Hepatocyte (in vitro differentiated cells): Measurements from ENCODE around the gene SST. TPM values are rescaled to one million over a fixed set of nuclear protein-coding genes. Genes with fewer than 3 reads are reported as not detected.

Experiments
- DNase-seq: peaks from one replicate; pipeline ENCODE4 v3.0.0-alpha.2; 2016; ENCODE audit warnings: low spot score
- H2AFZ ChIP-seq: fragments of 200-600 bp; sonication (generic); 2 replicates; pipeline ENCODE4 v1.6.0; 2016; ENCODE audit warnings: antibody characterized with exemption, mild to moderate bottlenecking
- H3K27ac ChIP-seq: fragments of 200-600 bp; sonication (generic); 2 replicates; pipeline ENCODE4 v1.5.1; 2016; ENCODE audit warnings: mild to moderate bottlenecking
- H3K27me3 ChIP-seq: fragments of 200-600 bp; sonication (generic); 2 replicates; pipeline ENCODE4 v1.6.1; 2016
- H3K36me3 ChIP-seq: fragments of 200-600 bp; sonication (generic); replicated peaks from 2 replicates; pipeline ENCODE4 v1.5.1; 2016; ENCODE audit warnings: low read depth; ENCODE audit not compliant: insufficient read depth
- H3K4me1 ChIP-seq: fragments of 200-600 bp; sonication (generic); 2 replicates; pipeline ENCODE4 v1.5.1; 2016; ENCODE audit warnings: mild to moderate bottlenecking, moderate library complexity; ENCODE audit not compliant: insufficient read depth
- H3K4me2 ChIP-seq: fragments of 200-600 bp; sonication (generic); 2 replicates; pipeline ENCODE4 v1.6.0; 2016
- H3K4me3 ChIP-seq: fragments of 200-600 bp; sonication (generic); 2 replicates; pipeline ENCODE4 v1.5.1; 2016; ENCODE audit warnings: mild to moderate bottlenecking
- H3K79me2 ChIP-seq: fragments of 200-600 bp; sonication (generic); 2 replicates; pipeline ENCODE4 v1.6.0; 2017; ENCODE audit warnings: mild to moderate bottlenecking
- H3K9me2 ChIP-seq: fragments of 200-600 bp; sonication (generic); replicated peaks from 2 replicates; pipeline ENCODE4 v1.6.0; 2017; ENCODE audit warnings: mild to moderate bottlenecking; ENCODE audit not compliant: insufficient read depth
- H3K9me3 ChIP-seq: fragments of 200-600 bp; sonication (generic); 2 replicates; pipeline ENCODE4 v1.5.1; 2016; ENCODE audit warnings: low read depth, mild to moderate bottlenecking
- H4K20me1 ChIP-seq: fragments of 200-600 bp; sonication (generic); 2 replicates; pipeline ENCODE4 v1.6.0; 2016; ENCODE audit warnings: mild to moderate bottlenecking; ENCODE audit not compliant: insufficient read depth, poor library complexity, severe bottlenecking
- CTCF ChIP-seq: fragments of 200-600 bp; sonication (generic); IDR thresholded peaks from 2 replicates; pipeline ENCODE4 v1.5.1; 2016; ENCODE audit warnings: antibody characterized with exemption, mild to moderate bottlenecking; ENCODE audit not compliant: poor library complexity
- EZH2 ChIP-seq: fragments of 200-600 bp; sonication (generic); IDR thresholded peaks from 2 replicates; pipeline ENCODE4 v1.6.1; 2016; ENCODE audit warnings: antibody characterized with exemption, mild to moderate bottlenecking, borderline replicate concordance
- EZH2phosphoT487 ChIP-seq: fragments of 200-600 bp; sonication (generic); IDR thresholded peaks from one replicate; pipeline ENCODE4 v1.6.1; 2018; ENCODE audit warnings: antibody characterized with exemption, mild to moderate bottlenecking, low read depth, moderate library complexity; ENCODE audit not compliant: unreplicated experiment, severe bottlenecking
- WGBS: methylation state at CpG from one replicate; pipeline ENCODE4 v1.1.6; 2016; ENCODE audit warnings: low lambda C conversion rate; ENCODE audit errors: missing lambda C conversion rate; 5-methylcytosine and 5-hydroxymethylcytosine counted together
- polyA plus RNA-seq: library from polyadenylated mRNA; unstranded; fragments of >200 nt; fragmentation: Nextera tagmentation; extraction: Ambion mirVana; gene quantifications from 2 replicates; pipeline ENCODE4 v1.2.1, GENCODE V29; 2016
- total RNA-seq: library from RNA; depleted of rRNA; stranded (reverse); fragments of >200 nt; gene quantifications from 2 replicates; pipeline ENCODE4 v1.2.3, GENCODE V29; 2014

SST gene
- total and polyA plus RNA-seq, 2 experiments from 2014 or later, result 53.5 to 112 TPM

- TF ChIP-seq EZH2 (no peak), CTCF (no peak), EZH2phosphoT487 (no peak)
- no peak overlapping the region for H3K4me3 ChIP-seq
- H3K79me2 ChIP-seq, result no peaks in the 10 kb centered on the region
- H4K20me1 ChIP-seq, result no peaks in the 10 kb centered on the region
- DNase-seq, result no peak
- no peak overlapping the region for H3K27ac ChIP-seq
- H3K36me3 ChIP-seq, result no peaks in the 10 kb centered on the region
- WGBS, result 89% methylated on average over 5 of the region's 5 CpGs
- no peak overlapping the region for H2AFZ ChIP-seq
- H3K9me3 ChIP-seq, result no peaks in the 10 kb centered on the region
- peaks cover 18% of the 10 kb centered on the region for H3K27me3 ChIP-seq
- H3K9me2 ChIP-seq, result no peaks in the 10 kb centered on the region
- no peak overlapping the region for H3K4me2 ChIP-seq
- H3K4me1 ChIP-seq, result no peaks in the 10 kb centered on the region
Observed at GRCh38 chr3:187662848-187663409, 7.3 kb downstream of the SST start.

DNA sequence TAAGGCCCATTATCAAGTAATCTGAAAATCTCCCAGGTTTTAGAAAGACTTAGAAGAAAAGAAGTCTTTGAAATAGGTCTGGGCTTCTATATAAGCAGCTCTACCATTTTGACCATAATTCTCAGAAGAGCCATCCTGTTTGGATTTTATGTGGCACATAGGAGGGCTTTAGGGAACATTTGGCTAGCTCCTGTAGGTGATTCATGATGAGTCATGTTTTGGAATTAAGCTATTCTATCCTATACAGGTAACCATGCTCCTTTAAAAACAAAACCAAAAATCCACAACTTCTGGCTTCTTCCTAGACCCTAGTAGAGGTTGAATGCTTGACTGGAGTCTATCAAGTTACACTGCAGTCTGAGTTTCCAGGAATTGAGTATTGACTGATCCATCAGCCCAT is 8.9 kb downstream of the SST start:
- Histone ChIP-seq H3K27me3 (peaks cover 13% of the 10 kb centered on the region), H3K4me3 (no peak overlapping the region), H3K27ac (no peak overlapping the region), H2AFZ (no peak overlapping the region), H3K4me1 (no peaks in the 10 kb centered on the region), H3K4me2 (no peak overlapping the region), H3K36me3 (no peaks in the 10 kb centered on the region), H3K79me2 (no peaks in the 10 kb centered on the region), H3K9me2 (no peaks in the 10 kb centered on the region), H4K20me1 (no peaks in the 10 kb centered on the region), H3K9me3 (no peaks in the 10 kb centered on the region)
- DNase-seq, result no peak
- TF ChIP-seq EZH2, result no peak
- no peak for TF ChIP-seq EZH2phosphoT487
- no peak for TF ChIP-seq CTCF

GRCh38 chr3:187651282-187651681 is 18.9 kb downstream of the SST start:
- no peak overlapping the region for H3K27ac ChIP-seq
- no peak for DNase-seq
- no peak overlapping the region for H3K4me2 ChIP-seq
- H3K36me3 ChIP-seq, result no peaks in the 10 kb centered on the region
- H3K4me1 ChIP-seq, result no peaks in the 10 kb centered on the region
- H3K4me3 ChIP-seq, result no peak overlapping the region
- peaks cover 9% of the 10 kb centered on the region for H3K27me3 ChIP-seq
- no peaks in the 10 kb centered on the region for H3K9me3 ChIP-seq
- no peaks in the 10 kb centered on the region for H4K20me1 ChIP-seq
- TF ChIP-seq EZH2, result no peak
- TF ChIP-seq EZH2phosphoT487, result no peak
- TF ChIP-seq CTCF, result no peak
- H3K9me2 ChIP-seq, result no peaks in the 10 kb centered on the region
- 52% methylated on average over 2 of the region's 2 CpGs for WGBS
- H2AFZ ChIP-seq, result no peak overlapping the region
- no peaks in the 10 kb centered on the region for H3K79me2 ChIP-seq

GRCh38 chr3:187648177-187648576 is 22.0 kb downstream of the SST start:
- H3K4me1 ChIP-seq, result no peaks in the 10 kb centered on the region
- no peak for DNase-seq
- no peaks in the 10 kb centered on the region for H3K9me2 ChIP-seq
- H2AFZ ChIP-seq, result no peak overlapping the region
- no peaks in the 10 kb centered on the region for H3K36me3 ChIP-seq
- no peaks in the 10 kb centered on the region for H3K9me3 ChIP-seq
- peaks cover 9% of the 10 kb centered on the region for H3K27me3 ChIP-seq
- 65% methylated on average over 2 of the region's 2 CpGs for WGBS
- no peak overlapping the region for H3K27ac ChIP-seq
- TF ChIP-seq CTCF (no peak), EZH2phosphoT487 (no peak)
- H4K20me1 ChIP-seq, result no peaks in the 10 kb centered on the region
- H3K79me2 ChIP-seq, result no peaks in the 10 kb centered on the region
- H3K4me2 ChIP-seq, result no peak overlapping the region
- no peak overlapping the region for H3K4me3 ChIP-seq
